Stimulated activated CD8-positive, alpha-beta memory T cell treated with anti-CD3 and anti-CD28 coated beads, Interleukin-4, amount 100 ng/mL, for 24 hours (primary cell): Measurements from ENCODE around the gene SVOP.
"Not testable (repeated sequence)": the region's sequence is repeated elsewhere in the genome, so short reads cannot be mapped to it uniquely, and the experiment has no call there.

ENCODE experiments used
- DNase-seq: peaks from one replicate; pipeline ENCODE4 v3.0.0-alpha.2; 2020; ENCODE audit warnings: low read depth

SVOP gene

GRCh38 chr12:109020796-109021380 is at the start of gene SVOP:
TSS of gene SVOP (minus strand) at chr12:109021068. CDS start at chr12:109020868, 200 bp downstream.
- peak; percentile 6 for DNase-seq

- DNase-seq = no peak
Measured at GRCh38 chr12:109069307-109070271, 48.7 kb upstream of the SVOP start.

- no peak for DNase-seq
Measured at GRCh38 chr12:109065853-109066193, 45.0 kb upstream of the SVOP start.

- no peak for DNase-seq
Measured at GRCh38 chr12:109065154-109065852, 44.4 kb upstream of the SVOP start.

GRCh38 chr12:109064143-109064542 is 43.3 kb upstream of the SVOP start:
- no peak for DNase-seq

GRCh38 chr12:109058773-109059172 is 37.9 kb upstream of the SVOP start:
- DNase-seq = no peak

GRCh38 chr12:109057376-109057775 is 36.5 kb upstream of the SVOP start:
- DNase-seq = no peak

- DNase-seq = no peak
Measured at GRCh38 chr12:109056891-109057290, 36.0 kb upstream of the SVOP start.

- DNase-seq = no peak
Measured at GRCh38 chr12:109054520-109054919, 33.7 kb upstream of the SVOP start.

GRCh38 chr12:109054124-109054513 is 33.3 kb upstream of the SVOP start:
- not testable (repeated sequence) for DNase-seq

- DNase-seq = no peak
Measured at GRCh38 chr12:109053382-109054123, 32.7 kb upstream of the SVOP start.

- DNase-seq = peak; percentile 69
Measured at GRCh38 chr12:109052414-109053323, 31.8 kb upstream of the SVOP start, which contains the start of gene USP30. TSS of gene USP30 (plus strand) at chr12:109052576. CDS start at chr12:109052679, 103 bp downstream.

- DNase-seq = no peak
Measured at GRCh38 chr12:109052097-109052413, 31.2 kb upstream of the SVOP start.

- not testable (repeated sequence) for DNase-seq
Measured at GRCh38 chr12:109049794-109050193, 28.9 kb upstream of the SVOP start.

- not testable (repeated sequence) for DNase-seq
Measured at GRCh38 chr12:109048706-109049105, 27.8 kb upstream of the SVOP start.

GRCh38 chr12:109047081-109047805 is 26.4 kb upstream of the SVOP start:
- DNase-seq = no peak

GRCh38 chr12:109044241-109044640 is 23.4 kb upstream of the SVOP start:
- no peak for DNase-seq

GRCh38 chr12:109036975-109037374 is 16.1 kb upstream of the SVOP start:
- no peak for DNase-seq

GRCh38 chr12:109033239-109034196 is 12.7 kb upstream of the SVOP start:
- DNase-seq = no peak
